Mesothelial cell of epicardium (in vitro differentiated cells): ENCODE data around the gene FCGR2B. TPM values are rescaled to one million over a fixed set of nuclear protein-coding genes. Genes with fewer than 3 reads are reported as not detected.

ENCODE experiments used
- DNase-seq, 2 experiments: peaks; one replicate each; pipeline ENCODE4 v3.0.0; 2021; ENCODE audit warnings: low spot score in 2 of 2; ENCODE audit not compliant: unreplicated experiment in 2 of 2
- H3K27ac Mint-ChIP-seq: 2 replicates; pipeline ENCODE4 v1.8.0; 2021; ENCODE audit warnings: mixed read lengths
- H3K27me3 Mint-ChIP-seq: 2 replicates; pipeline ENCODE4 v1.8.0; 2021; ENCODE audit warnings: low read depth, mixed read lengths
- H3K36me3 Mint-ChIP-seq: 2 replicates; pipeline ENCODE4 v1.8.0; 2021; ENCODE audit warnings: mixed read lengths
- H3K4me1 Mint-ChIP-seq: 2 replicates; pipeline ENCODE4 v1.8.0; 2021; ENCODE audit warnings: mixed read lengths
- H3K4me3 Mint-ChIP-seq: 2 replicates; pipeline ENCODE4 v1.8.0; 2021; ENCODE audit warnings: mild to moderate bottlenecking, moderate library complexity, mixed read lengths
- H3K9me3 Mint-ChIP-seq: 2 replicates; pipeline ENCODE4 v1.8.0; 2021; ENCODE audit warnings: mixed read lengths
- total RNA-seq: library from RNA; stranded (reverse); gene quantifications from 3 replicates; pipeline ENCODE4 v1.2.1, GENCODE V29; 2021
- TF ChIP-seq, protein P1 (sequence below): fragments of 200-600 bp; sonication (generic); IDR thresholded peaks from one replicate; pipeline ENCODE4 v1.5.0; 2021; ENCODE audit warnings: antibody characterized with exemption; ENCODE audit not compliant: unreplicated experiment

Gene FCGR2B
- total RNA-seq, 1 donor from 2014 or later = not detected

DNA sequence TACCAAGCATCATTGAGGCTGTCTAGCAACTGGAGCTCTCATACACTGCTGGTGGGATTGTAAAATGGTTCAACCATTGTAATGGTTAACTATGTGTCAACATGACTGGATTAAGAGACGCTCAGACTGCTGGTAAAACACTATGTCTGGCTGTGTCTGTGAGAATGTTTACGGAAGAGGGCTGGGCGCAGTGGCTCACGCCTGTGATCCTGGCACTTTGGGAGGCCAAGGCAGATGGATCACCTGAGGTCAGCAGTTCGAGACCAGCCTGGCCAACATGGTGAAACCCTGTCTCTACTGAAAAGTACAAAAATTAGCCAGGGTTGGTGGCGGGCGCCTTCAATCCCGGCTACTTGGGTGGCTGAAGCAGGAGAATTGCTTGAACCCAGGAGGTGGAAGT, 39.3 kb downstream of the FCGR2B start:
- Mint-ChIP-seq H3K4me3 (no peak overlapping the region), H3K4me1 (no peaks in the 10 kb centered on the region), H3K27me3 (peaks cover 42% of the 10 kb centered on the region), H3K27ac (no peak overlapping the region), H3K36me3 (no peaks in the 10 kb centered on the region), H3K9me3 (peaks cover 2% of the 10 kb centered on the region)
- no peak for DNase-seq
- TF ChIP-seq, protein P1, sequence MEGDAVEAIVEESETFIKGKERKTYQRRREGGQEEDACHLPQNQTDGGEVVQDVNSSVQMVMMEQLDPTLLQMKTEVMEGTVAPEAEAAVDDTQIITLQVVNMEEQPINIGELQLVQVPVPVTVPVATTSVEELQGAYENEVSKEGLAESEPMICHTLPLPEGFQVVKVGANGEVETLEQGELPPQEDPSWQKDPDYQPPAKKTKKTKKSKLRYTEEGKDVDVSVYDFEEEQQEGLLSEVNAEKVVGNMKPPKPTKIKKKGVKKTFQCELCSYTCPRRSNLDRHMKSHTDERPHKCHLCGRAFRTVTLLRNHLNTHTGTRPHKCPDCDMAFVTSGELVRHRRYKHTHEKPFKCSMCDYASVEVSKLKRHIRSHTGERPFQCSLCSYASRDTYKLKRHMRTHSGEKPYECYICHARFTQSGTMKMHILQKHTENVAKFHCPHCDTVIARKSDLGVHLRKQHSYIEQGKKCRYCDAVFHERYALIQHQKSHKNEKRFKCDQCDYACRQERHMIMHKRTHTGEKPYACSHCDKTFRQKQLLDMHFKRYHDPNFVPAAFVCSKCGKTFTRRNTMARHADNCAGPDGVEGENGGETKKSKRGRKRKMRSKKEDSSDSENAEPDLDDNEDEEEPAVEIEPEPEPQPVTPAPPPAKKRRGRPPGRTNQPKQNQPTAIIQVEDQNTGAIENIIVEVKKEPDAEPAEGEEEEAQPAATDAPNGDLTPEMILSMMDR = no peak

DNA sequence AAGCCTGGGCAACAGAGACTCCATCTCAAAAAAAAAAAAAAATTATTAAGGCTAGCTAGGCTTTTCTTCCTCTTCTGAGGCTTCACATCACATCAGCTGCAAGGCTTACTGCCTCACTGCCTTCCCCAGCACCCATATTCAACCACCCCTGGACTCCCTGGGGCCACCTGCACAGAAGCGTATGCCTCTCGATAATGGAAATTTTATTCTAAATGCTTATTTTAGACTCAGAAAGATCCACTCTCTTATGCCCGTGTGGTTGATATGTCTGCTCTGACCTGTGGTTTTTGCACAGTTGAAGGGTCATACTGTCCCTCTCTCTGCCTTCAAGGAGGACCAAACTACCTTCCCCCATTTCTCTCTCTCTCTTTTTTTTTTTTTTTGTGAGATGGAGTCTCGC, 42.6 kb downstream of the FCGR2B start:
- Mint-ChIP-seq H3K4me3 (no peak overlapping the region), H3K27ac (no peak overlapping the region), H3K4me1 (no peaks in the 10 kb centered on the region), H3K9me3 (no peaks in the 10 kb centered on the region), H3K27me3 (peaks cover 36% of the 10 kb centered on the region), H3K36me3 (no peaks in the 10 kb centered on the region)
- no peak for DNase-seq
- TF ChIP-seq, protein P1 = no peak

DNA sequence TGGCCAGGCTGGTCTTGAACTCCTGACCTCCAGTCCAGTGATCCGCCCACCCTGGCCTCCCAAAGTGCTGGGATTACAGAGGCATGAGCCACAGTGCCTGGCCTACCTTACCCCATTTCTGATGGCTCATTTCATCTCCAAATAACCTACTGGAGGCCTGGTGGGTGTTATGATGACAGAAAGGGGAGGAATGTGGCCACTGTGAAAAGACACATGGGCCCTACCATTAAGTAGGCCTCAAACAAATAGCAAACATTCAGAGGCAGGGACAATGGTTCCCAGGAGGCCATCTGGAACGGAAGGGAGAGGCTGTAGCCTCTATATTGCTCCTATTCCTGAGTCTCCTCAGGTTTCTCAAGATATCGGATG, 43.2 kb downstream of the FCGR2B start:
- TF ChIP-seq, protein P1 = no peak
- H3K27ac Mint-ChIP-seq = no peak overlapping the region
- H3K4me3 Mint-ChIP-seq = no peak overlapping the region
- peaks cover 34% of the 10 kb centered on the region for H3K27me3 Mint-ChIP-seq
- H3K36me3 Mint-ChIP-seq = no peaks in the 10 kb centered on the region
- DNase-seq = no peak
- H3K9me3 Mint-ChIP-seq = no peaks in the 10 kb centered on the region
- no peaks in the 10 kb centered on the region for H3K4me1 Mint-ChIP-seq

DNA sequence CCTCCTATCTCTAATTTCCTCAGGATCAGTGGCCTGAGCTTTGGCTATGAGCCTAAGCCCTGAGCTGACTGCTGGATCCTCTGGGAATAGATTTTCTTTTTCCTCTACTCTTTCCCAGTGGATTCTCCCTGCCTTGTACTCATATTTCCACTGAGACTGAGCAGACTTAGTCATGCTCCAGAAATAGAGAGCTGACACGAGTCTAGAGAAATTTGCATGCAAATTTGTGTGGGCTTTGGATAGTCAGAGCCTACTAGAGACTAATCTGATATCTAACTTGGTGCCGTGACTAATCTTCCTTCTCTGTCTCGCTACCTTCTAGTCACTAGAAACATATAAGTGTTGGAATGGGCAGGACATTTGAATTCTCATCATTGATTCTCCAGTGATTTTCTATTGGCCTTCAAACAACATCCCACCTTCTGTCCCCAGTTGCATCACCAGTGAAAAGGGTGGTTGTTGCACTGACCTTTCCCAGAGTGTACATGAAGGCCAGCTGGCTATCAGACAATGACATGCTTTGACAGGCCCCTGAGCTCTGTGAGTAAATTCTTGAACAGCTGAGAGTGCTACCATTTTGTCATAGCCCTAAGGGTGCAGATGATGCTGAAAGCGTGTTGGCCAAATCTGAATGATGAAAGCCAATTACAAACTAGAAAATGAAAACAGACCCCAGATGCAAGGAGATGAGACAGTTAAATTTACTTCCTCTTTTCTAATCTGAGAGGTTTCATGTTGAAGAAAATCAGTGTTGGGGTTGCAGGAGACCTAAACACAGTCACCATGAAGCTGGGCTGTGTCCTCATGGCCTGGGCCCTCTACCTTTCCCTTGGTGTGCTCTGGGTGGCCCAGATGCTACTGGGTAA, 43.8 kb downstream of the FCGR2B start, which contains the start of gene FCRLA:
Gene FCRLA, plus strand, starts transcription at position 748 of the 866 bp plus-strand sequence. Its CDS starts 36 bp downstream, at position 784.
- Mint-ChIP-seq H3K4me3 (no peak within 1 kb of the TSS), H3K27ac (no peak within 1 kb of the TSS), H3K9me3 (no peaks in the 10 kb centered on the region), H3K36me3 (no peaks in the 10 kb centered on the region), H3K27me3 (peaks cover 35% of the 10 kb centered on the region), H3K4me1 (no peaks in the 10 kb centered on the region)
- TF ChIP-seq, protein P1 = no peak
- no peak for DNase-seq

DNA sequence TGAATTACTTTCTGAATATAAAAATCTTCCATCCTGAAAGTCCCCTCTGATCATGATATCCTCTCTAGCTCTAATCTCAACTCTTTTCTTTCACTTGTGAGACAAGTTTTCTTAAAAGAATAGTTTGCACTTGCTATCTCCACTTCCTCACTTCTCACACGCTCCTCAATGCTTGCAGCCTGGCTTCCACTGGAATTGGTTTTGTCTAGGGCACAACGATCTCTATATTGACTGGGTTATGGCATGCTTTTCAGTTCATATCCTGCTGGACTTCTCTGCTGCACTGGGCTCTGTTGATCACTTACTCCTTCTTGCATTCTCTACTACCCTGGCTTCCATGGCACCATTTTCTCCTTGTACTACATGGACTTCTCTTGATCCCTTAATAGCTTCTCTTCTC, 44.6 kb downstream of the FCGR2B start:
- no peak for DNase-seq
- TF ChIP-seq, protein P1 = no peak
- H3K36me3 Mint-ChIP-seq = no peaks in the 10 kb centered on the region
- no peak overlapping the region for H3K4me3 Mint-ChIP-seq
- peaks cover 34% of the 10 kb centered on the region for H3K27me3 Mint-ChIP-seq
- no peak overlapping the region for H3K27ac Mint-ChIP-seq
- no peaks in the 10 kb centered on the region for H3K9me3 Mint-ChIP-seq
- no peaks in the 10 kb centered on the region for H3K4me1 Mint-ChIP-seq
